ENCODE results near the gene ZC3H11A. TPM values are rescaled to one million over a fixed set of nuclear protein-coding genes. Genes with fewer than 3 reads are reported as not detected.

Gene ZC3H11A
- total RNA-seq (2022; extraction: Qiagen RNA extraction; ENCODE audit: low read depth): 40.4 to 49.7 TPM (median 44.7 TPM) in 5 replicates

DNA sequence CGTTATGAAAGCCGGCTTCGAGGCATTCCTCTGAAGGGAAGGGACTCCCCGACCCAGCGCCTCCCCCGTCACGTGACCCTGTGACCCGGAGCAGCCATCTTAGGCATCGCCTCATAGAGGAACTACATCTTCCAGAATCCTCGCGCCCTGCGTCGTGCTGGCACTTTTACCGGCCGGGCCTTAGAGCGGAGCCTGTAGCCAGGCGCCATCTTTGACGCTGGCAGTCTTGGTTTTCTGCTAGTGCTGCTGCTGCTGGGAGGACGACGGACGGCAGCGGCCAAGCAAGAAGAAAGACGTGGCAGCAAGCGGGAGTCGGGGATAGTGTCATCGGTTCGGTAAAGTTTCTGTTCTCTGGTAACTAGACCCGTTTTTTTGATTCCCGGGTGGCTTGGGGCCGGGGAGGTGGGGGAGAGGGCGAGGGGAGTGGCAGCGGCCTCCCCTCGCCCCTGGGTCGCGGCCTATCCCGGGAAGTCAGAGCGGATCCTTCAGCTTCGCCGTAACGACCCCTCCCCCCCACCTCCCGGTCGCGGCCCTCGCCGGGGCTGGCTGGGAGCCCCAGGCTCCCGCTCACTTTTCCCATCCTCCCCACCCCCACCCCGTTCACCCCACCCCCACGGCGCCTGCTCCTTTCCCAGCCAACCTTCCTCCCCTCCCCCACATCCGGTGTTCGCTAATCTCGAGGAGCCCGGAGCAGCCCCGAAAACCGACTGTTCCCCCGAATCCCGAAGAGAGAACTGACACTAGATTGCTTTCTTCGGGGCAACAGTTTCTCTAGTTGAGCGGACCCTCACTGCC is at the start of gene ZC3H11A, which contains the start of gene ZBED6:
TSS of gene ZC3H11A (plus strand) at position 183 of the 795 bp plus-strand sequence. CDS start 21,448 bp downstream, outside the sequence.
TSS of gene ZBED6 (plus strand) at position 183 of the 795 bp plus-strand sequence. CDS start 1,900 bp downstream, outside the sequence.

DNA sequence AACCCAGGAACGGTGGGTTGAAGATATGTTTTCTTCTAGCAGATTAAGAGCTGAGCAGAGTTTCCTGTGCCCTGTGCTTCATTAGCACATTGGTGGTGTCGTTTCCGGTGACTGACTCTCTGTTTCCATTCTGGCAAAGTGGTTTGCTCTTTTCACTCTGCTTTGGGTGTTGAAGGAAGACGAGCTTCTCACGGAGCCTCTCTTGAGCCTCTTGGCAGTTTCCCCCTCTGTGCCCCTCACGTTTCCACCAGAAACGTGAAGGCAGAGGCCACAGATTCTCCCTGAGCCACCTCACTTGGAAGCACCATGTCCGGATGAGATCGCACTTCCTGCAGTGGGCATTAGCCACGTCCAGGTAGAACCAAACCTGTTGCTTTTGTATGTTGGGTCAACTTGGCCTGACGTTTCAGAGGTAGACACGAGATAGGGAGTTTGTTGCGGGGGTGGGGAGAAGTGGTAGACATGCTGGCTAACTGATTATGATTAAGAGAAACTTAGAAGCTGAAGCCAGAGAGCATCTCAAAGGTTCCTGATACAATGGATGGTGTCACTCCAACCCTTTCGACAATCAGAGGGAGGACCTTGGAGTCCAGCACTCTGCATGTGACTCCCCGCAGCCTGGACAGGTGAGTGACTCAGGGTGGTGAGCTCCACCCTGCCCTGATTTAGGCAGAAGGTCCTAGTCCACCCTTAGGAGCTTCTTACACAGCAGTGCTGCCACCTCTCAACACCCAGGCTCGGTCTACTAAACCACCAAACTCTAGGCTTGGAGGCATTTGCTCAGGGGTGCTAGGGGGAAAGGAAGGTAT is 30.2 kb upstream of the ZC3H11A start, which contains the start of gene LAX1:
TSS of gene LAX1 (plus strand) at position 155 of the 809 bp plus-strand sequence. CDS start at position 538, 383 bp downstream.

Other genes starting within 250 kb of the ZC3H11A start
- 15.7 to 26.3 TPM (median 25.0 TPM) in 5 replicates for gene ATP2B4, start 168.8 kb upstream of the ZC3H11A start, total RNA-seq (2022; extraction: Qiagen RNA extraction; ENCODE audit: low read depth)
- gene LAX1, start 30.4 kb upstream of the ZC3H11A start, total RNA-seq (2022; extraction: Qiagen RNA extraction; ENCODE audit: low read depth): not detected in 5 replicates
- 1.2 to 5.1 TPM (median 2.9 TPM) in 5 replicates for gene ZBED6, start within 50 bp of the ZC3H11A start, total RNA-seq (2022; extraction: Qiagen RNA extraction; ENCODE audit: low read depth)
- gene SNRPE, start 66.0 kb downstream of the ZC3H11A start, total RNA-seq (2022; extraction: Qiagen RNA extraction; ENCODE audit: low read depth): 155 to 274 TPM (median 263 TPM) in 5 replicates